Activated CD8-positive, alpha-beta T cell treated with anti-CD3 and anti-CD28 coated beads, Interleukin-2, amount 10 ng/mL, durations not matched to agents 7 days and 5 days (primary cell): Measurements from ENCODE around the gene C2. TPM values are rescaled to one million over a fixed set of nuclear protein-coding genes. Genes with fewer than 3 reads are reported as not detected.
"Not testable (repeated sequence)": the region's sequence is repeated elsewhere in the genome, so short reads cannot be mapped to it uniquely, and the experiment has no call there.

Experiments
- ATAC-seq: fragments of 150-1000 bp; cut with Tn5 transposase; one replicate; pipeline ENCODE4 v1.10.0; 2021; ENCODE audit warnings: moderate library complexity
- CTCF ChIA-PET: fragments of 350-600 bp; sonication (Branson Sonifier 250); formaldehyde crosslinking; loops from one replicate; lab custom pipeline; 2021; ENCODE audit warnings: antibody characterized with exemption; lab: Charles Lee
- POLR2A ChIA-PET: fragments of 350-600 bp; sonication (Branson Sonifier 250); formaldehyde crosslinking; loops from one replicate; lab custom pipeline; 2021; ENCODE audit warnings: antibody characterized with exemption; lab: Charles Lee
- DNase-seq: peaks from one replicate; pipeline ENCODE4 v3.0.0-alpha.2; 2020
- H3K27ac Mint-ChIP-seq: one replicate; pipeline ENCODE4 v1.8.0; 2021; ENCODE audit warnings: mild to moderate bottlenecking, mixed read lengths
- H3K27me3 Mint-ChIP-seq: one replicate; pipeline ENCODE4 v1.8.0; 2021; ENCODE audit warnings: low read depth, mixed read lengths
- H3K36me3 Mint-ChIP-seq: one replicate; pipeline ENCODE4 v1.8.0; 2021; ENCODE audit warnings: low read depth, mixed read lengths
- H3K4me1 Mint-ChIP-seq: one replicate; pipeline ENCODE4 v1.8.0; 2021; ENCODE audit warnings: low read depth, mixed read lengths
- H3K4me3 Mint-ChIP-seq: one replicate; pipeline ENCODE4 v1.8.0; 2021; ENCODE audit warnings: mild to moderate bottlenecking, mixed read lengths
- H3K9me3 Mint-ChIP-seq: one replicate; pipeline ENCODE4 v1.8.0; 2022; ENCODE audit warnings: mixed read lengths; ENCODE audit not compliant: insufficient read depth
- total RNA-seq, 2 experiments: library from RNA; stranded (reverse); gene quantifications; one replicate each; pipeline ENCODE4 v1.2.3, GENCODE V29; 2021

The C2 gene
- total RNA-seq, 2 experiments from 2014 or later: 0.26 to 0.87 TPM

GRCh38 chr6:31909298-31909697, 18.2 kb upstream of the C2 start:
- CTCF ChIA-PET: interaction anchor here (0.6 kb wide), 1 partner anchor 17 kb away, joined by 3 read pairs; no protein-coding TSS in a partner anchor
- H3K27me3 Mint-ChIP-seq: peaks cover 14% of the 10 kb centered on the region
- H3K4me1 Mint-ChIP-seq, ATAC-seq, DNase-seq, H3K36me3 Mint-ChIP-seq, H3K27ac Mint-ChIP-seq, H3K9me3 Mint-ChIP-seq, POLR2A ChIA-PET, H3K4me3 Mint-ChIP-seq: not testable (repeated sequence)

- Mint-ChIP-seq H3K9me3 (no peaks in the 10 kb centered on the region), H3K27me3 (peaks cover 16% of the 10 kb centered on the region), H3K27ac (no peak overlapping the region), H3K4me3 (no peak overlapping the region), H3K36me3 (no peaks in the 10 kb centered on the region), H3K4me1 (peaks cover 2% of the 10 kb centered on the region)
- CTCF ChIA-PET: no interaction called here
- no peak for DNase-seq
- ATAC-seq: no peak
- POLR2A ChIA-PET: no interaction called here
Measured at GRCh38 chr6:31911826-31912585, 15.5 kb upstream of the C2 start.

GRCh38 chr6:31915351-31915750, 12.2 kb upstream of the C2 start:
- ATAC-seq (no peak), DNase-seq (no peak)
- ChIA-PET POLR2A (no interaction called here), CTCF (no interaction called here)
- H3K27me3 Mint-ChIP-seq: peaks cover 10% of the 10 kb centered on the region
- H3K4me1 Mint-ChIP-seq: no peaks in the 10 kb centered on the region
- no peaks in the 10 kb centered on the region for H3K9me3 Mint-ChIP-seq
- H3K36me3 Mint-ChIP-seq: no peaks in the 10 kb centered on the region
- H3K27ac Mint-ChIP-seq: no peak overlapping the region
- no peak overlapping the region for H3K4me3 Mint-ChIP-seq

GRCh38 chr6:31915756-31916155, 11.8 kb upstream of the C2 start:
- Mint-ChIP-seq H3K27ac (no peak overlapping the region), H3K36me3 (no peaks in the 10 kb centered on the region), H3K4me1 (no peaks in the 10 kb centered on the region), H3K9me3 (no peaks in the 10 kb centered on the region), H3K4me3 (no peak overlapping the region), H3K27me3 (peaks cover 10% of the 10 kb centered on the region)
- DNase-seq: no peak
- ATAC-seq: no peak
- CTCF ChIA-PET: no interaction called here
- POLR2A ChIA-PET: no interaction called here

- ChIA-PET POLR2A (no interaction called here), CTCF (interaction anchor here (1.2 to 1.7 kb wide), 2 partner anchors 31 to 34 kb away, joined by 3 to 5 read pairs; no protein-coding TSS in a partner anchor)
- H3K4me3 Mint-ChIP-seq: no peak overlapping the region
- no peak overlapping the region for H3K27ac Mint-ChIP-seq
- no peaks in the 10 kb centered on the region for H3K36me3 Mint-ChIP-seq
- H3K4me1 Mint-ChIP-seq: no peaks in the 10 kb centered on the region
- H3K9me3 Mint-ChIP-seq: no peaks in the 10 kb centered on the region
- no peak for ATAC-seq
- peaks cover 10% of the 10 kb centered on the region for H3K27me3 Mint-ChIP-seq
- no peak for DNase-seq
Measured at GRCh38 chr6:31918069-31918720, 9.3 kb upstream of the C2 start.

GRCh38 chr6:31919624-31920303, 7.8 kb upstream of the C2 start:
- Mint-ChIP-seq H3K27me3 (peaks cover 10% of the 10 kb centered on the region), H3K4me3 (no peak overlapping the region), H3K36me3 (no peaks in the 10 kb centered on the region), H3K9me3 (no peaks in the 10 kb centered on the region), H3K4me1 (no peaks in the 10 kb centered on the region), H3K27ac (no peak overlapping the region)
- DNase-seq (no peak), ATAC-seq (no peak)
- CTCF ChIA-PET: interaction anchor here (1.7 kb wide), 1 partner anchor 32 kb away, joined by 7 read pairs; no protein-coding TSS in a partner anchor
- POLR2A ChIA-PET: no interaction called here

GRCh38 chr6:31920811-31921210, 6.7 kb upstream of the C2 start:
- no peaks in the 10 kb centered on the region for H3K9me3 Mint-ChIP-seq
- H3K4me3 Mint-ChIP-seq: no peak overlapping the region
- H3K36me3 Mint-ChIP-seq: no peaks in the 10 kb centered on the region
- H3K27ac Mint-ChIP-seq: no peak overlapping the region
- no peaks in the 10 kb centered on the region for H3K4me1 Mint-ChIP-seq
- CTCF ChIA-PET: interaction anchor here (1.7 kb wide), 1 partner anchor 31 kb away, joined by 7 read pairs; no protein-coding TSS in a partner anchor
- DNase-seq (no peak), ATAC-seq (no peak)
- POLR2A ChIA-PET: no interaction called here
- peaks cover 2% of the 10 kb centered on the region for H3K27me3 Mint-ChIP-seq

GRCh38 chr6:31922942-31923341, 4.6 kb upstream of the C2 start:
- H3K4me1 Mint-ChIP-seq: no peaks in the 10 kb centered on the region

GRCh38 chr6:31927863-31928671, 550 bp downstream of the C2 start:
- Mint-ChIP-seq H3K4me1 (no peaks in the 10 kb centered on the region), H3K27me3 (peaks cover 2% of the 10 kb centered on the region), H3K36me3 (no peaks in the 10 kb centered on the region), H3K9me3 (no peaks in the 10 kb centered on the region), H3K27ac (no peak overlapping the region), H3K4me3 (no peak overlapping the region)
- CTCF ChIA-PET: no interaction called here
- POLR2A ChIA-PET: no interaction called here
- DNase-seq: no peak
- no peak for ATAC-seq

More at GRCh38 chr6:31922942-31923341, 4.6 kb upstream of the C2 start:
- DNase-seq: peak; percentile 42
- Mint-ChIP-seq H3K4me3 (no peak overlapping the region), H3K27ac (no peak overlapping the region), H3K27me3 (peaks cover 2% of the 10 kb centered on the region), H3K9me3 (no peaks in the 10 kb centered on the region), H3K36me3 (no peaks in the 10 kb centered on the region)
- ChIA-PET CTCF (interaction anchor here (0.9 to 1.8 kb wide), 7 partner anchors 25 to 261 kb away, joined by 3 to 4 read pairs (median 3); partner anchors contain the start of gene NEU1), POLR2A (interaction anchor here (1.2 kb wide), 1 partner anchor 17 kb away, joined by 3 read pairs; no protein-coding TSS in a partner anchor)
- no peak for ATAC-seq

- CTCF ChIA-PET: no interaction called here
Measured at GRCh38 chr6:31928672-31928939, 1.1 kb downstream of the C2 start.

GRCh38 chr6:31930962-31931361, 3.4 kb downstream of the C2 start:
- no peaks in the 10 kb centered on the region for H3K4me1 Mint-ChIP-seq
- H3K36me3 Mint-ChIP-seq: no peaks in the 10 kb centered on the region
- ChIA-PET CTCF (no interaction called here), POLR2A (no interaction called here)
- DNase-seq (no peak), ATAC-seq (no peak)
- peaks cover 2% of the 10 kb centered on the region for H3K27me3 Mint-ChIP-seq
- H3K27ac Mint-ChIP-seq: no peak overlapping the region
- H3K9me3 Mint-ChIP-seq: no peaks in the 10 kb centered on the region
- H3K4me3 Mint-ChIP-seq: no peak overlapping the region

More at GRCh38 chr6:31928672-31928939, 1.1 kb downstream of the C2 start:
- DNase-seq: no peak
- Mint-ChIP-seq H3K36me3 (no peaks in the 10 kb centered on the region), H3K4me3 (no peak overlapping the region), H3K27ac (no peak overlapping the region), H3K9me3 (no peaks in the 10 kb centered on the region), H3K4me1 (no peaks in the 10 kb centered on the region), H3K27me3 (peaks cover 2% of the 10 kb centered on the region)
- POLR2A ChIA-PET: no interaction called here
- no peak for ATAC-seq
